Measurements from ENCODE around the gene USP5.

DNA sequence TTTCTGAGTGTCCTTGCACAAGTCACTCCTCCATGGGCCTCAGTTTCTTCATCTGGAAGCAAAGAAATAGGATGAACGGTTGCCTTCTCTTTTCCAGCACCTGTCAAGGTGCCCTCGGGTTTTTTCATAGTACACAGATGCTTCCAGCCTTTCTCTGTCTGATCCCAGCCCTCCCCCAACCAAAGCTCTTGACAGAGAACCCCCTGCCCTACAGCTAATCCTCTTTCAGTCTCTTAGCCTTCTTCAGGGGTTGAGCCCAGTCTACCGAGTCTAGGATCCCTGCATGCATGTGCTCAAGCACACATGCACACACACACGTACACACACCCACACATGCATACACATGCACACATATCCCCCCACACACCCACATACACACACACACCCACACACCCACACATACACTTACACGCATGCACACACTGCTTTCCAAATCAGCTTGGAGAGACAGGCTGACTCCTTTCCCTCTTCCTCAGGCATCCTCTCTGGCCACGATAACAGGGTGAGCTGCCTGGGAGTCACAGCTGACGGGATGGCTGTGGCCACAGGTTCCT is 5.6 kb upstream of the USP5 start:
- TF ChIP-seq ZBTB7A (IDR thresholded peaks at IDR 0.05; ENCODE audit: low read depth) (no peak), CREB1 (IDR thresholded peaks at IDR 0.05; ENCODE audit: low read depth) (no peak), CEBPB (IDR thresholded peaks at IDR 0.05) (no peak), YY1 (IDR thresholded peaks at IDR 0.05; ENCODE audit: low read depth) (no peak), EP300 (IDR thresholded peaks at IDR 0.05; ENCODE audit: borderline replicate concordance) (no peak)
- TF ChIP-seq, protein P1, sequence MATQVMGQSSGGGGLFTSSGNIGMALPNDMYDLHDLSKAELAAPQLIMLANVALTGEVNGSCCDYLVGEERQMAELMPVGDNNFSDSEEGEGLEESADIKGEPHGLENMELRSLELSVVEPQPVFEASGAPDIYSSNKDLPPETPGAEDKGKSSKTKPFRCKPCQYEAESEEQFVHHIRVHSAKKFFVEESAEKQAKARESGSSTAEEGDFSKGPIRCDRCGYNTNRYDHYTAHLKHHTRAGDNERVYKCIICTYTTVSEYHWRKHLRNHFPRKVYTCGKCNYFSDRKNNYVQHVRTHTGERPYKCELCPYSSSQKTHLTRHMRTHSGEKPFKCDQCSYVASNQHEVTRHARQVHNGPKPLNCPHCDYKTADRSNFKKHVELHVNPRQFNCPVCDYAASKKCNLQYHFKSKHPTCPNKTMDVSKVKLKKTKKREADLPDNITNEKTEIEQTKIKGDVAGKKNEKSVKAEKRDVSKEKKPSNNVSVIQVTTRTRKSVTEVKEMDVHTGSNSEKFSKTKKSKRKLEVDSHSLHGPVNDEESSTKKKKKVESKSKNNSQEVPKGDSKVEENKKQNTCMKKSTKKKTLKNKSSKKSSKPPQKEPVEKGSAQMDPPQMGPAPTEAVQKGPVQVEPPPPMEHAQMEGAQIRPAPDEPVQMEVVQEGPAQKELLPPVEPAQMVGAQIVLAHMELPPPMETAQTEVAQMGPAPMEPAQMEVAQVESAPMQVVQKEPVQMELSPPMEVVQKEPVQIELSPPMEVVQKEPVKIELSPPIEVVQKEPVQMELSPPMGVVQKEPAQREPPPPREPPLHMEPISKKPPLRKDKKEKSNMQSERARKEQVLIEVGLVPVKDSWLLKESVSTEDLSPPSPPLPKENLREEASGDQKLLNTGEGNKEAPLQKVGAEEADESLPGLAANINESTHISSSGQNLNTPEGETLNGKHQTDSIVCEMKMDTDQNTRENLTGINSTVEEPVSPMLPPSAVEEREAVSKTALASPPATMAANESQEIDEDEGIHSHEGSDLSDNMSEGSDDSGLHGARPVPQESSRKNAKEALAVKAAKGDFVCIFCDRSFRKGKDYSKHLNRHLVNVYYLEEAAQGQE (IDR thresholded peaks at IDR 0.05; ENCODE audit: low read depth), result no peak

All from Ishikawa (cell line).